SH-SY5Y (cell line): ENCODE data around the gene UTS2B.

Experiments
- GATA2 ChIP-seq: IDR thresholded peaks from 2 replicates; pipeline ENCODE4 v1.6.1; 2011; ENCODE audit warnings: mild to moderate bottlenecking, low read depth, low read length
- GATA3 ChIP-seq: IDR thresholded peaks from 2 replicates; pipeline ENCODE4 v1.6.1; 2011; ENCODE audit warnings: low read depth, mild to moderate bottlenecking, low read length, moderate library complexity

- TF ChIP-seq GATA2 (no peak), GATA3 (no peak)
Measured at GRCh38 chr3:191283400-191283799, 46.9 kb downstream of the UTS2B start.
